Sigmoid colon (tissue), 4 donors: ENCODE measurements around the gene ADAMTS19.

Experiments
- EP300 ChIP-seq, 4 donors: sonication (generic); formaldehyde crosslinking; IDR thresholded peaks; one replicate each; pipeline ENCODE4 v1.6.1; 2017; ENCODE audit warnings: antibody characterized with exemption in 4 of 4
- POLR2A ChIP-seq, 2 donors: fragments of 450-650 bp; IDR thresholded peaks; one replicate each; pipeline ENCODE4 v1.6.1; 2016; ENCODE audit warnings: antibody characterized with exemption in 2 of 2, mild to moderate bottlenecking in 2 of 2, moderate library complexity in 2 of 2
- POLR2AphosphoS5 ChIP-seq, 4 donors: sonication (generic); formaldehyde crosslinking; IDR thresholded peaks; one replicate each; pipeline ENCODE4 v1.6.1; 2017; ENCODE audit warnings: antibody characterized with exemption in 4 of 4
- TF ChIP-seq, protein P1 (sequence below), 4 experiments: fragments of 450-650 bp in 3 of 4; fragments of 200-600 bp in 1 of 4; IDR thresholded peaks; one replicate each; pipeline ENCODE4 v1.5.1; 2016 to 2019; ENCODE audit warnings: antibody characterized with exemption in 4 of 4, mild to moderate bottlenecking in 3 of 4, moderate library complexity in 2 of 4

DNA sequence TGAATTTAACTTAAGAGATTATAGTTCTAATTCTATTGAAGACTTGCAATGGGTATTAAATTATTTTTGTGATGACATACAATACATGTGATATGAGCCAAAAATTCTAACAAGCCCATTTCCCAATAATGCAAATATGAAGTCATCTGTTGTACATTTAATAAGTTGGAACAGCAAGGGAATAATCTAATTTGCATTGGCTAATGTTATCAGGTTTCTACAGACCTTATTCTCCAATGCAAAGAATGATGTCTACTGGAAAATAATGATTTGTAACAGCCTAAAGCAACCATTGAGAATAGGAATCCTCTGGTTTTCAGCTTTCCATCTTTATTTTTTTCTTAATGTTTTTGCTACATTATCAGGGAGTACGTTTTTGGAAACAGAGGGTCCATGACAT is 198.7 kb downstream of the ADAMTS19 start:
- TF ChIP-seq, protein P1, sequence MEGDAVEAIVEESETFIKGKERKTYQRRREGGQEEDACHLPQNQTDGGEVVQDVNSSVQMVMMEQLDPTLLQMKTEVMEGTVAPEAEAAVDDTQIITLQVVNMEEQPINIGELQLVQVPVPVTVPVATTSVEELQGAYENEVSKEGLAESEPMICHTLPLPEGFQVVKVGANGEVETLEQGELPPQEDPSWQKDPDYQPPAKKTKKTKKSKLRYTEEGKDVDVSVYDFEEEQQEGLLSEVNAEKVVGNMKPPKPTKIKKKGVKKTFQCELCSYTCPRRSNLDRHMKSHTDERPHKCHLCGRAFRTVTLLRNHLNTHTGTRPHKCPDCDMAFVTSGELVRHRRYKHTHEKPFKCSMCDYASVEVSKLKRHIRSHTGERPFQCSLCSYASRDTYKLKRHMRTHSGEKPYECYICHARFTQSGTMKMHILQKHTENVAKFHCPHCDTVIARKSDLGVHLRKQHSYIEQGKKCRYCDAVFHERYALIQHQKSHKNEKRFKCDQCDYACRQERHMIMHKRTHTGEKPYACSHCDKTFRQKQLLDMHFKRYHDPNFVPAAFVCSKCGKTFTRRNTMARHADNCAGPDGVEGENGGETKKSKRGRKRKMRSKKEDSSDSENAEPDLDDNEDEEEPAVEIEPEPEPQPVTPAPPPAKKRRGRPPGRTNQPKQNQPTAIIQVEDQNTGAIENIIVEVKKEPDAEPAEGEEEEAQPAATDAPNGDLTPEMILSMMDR (IDR thresholded peaks at IDR 0.05) = no peak
- TF ChIP-seq POLR2A (IDR thresholded peaks at IDR 0.05) (no peak), POLR2AphosphoS5 (IDR thresholded peaks at IDR 0.05) (no peak), EP300 (IDR thresholded peaks at IDR 0.05) (no peak)
